DMS53 (cell line): ENCODE results near the gene OR5AU1.
A peak's percentile ranks its signal among the peaks of the same experiment; 100 is the strongest.
"Not testable (repeated sequence)": the region's sequence is repeated elsewhere in the genome, so short reads cannot be mapped to it uniquely, and the experiment has no call there.

Experiments
- DNase-seq: peaks from one replicate; lab custom pipeline; 2025; lab: John Stamatoyannopoulos, UW

The OR5AU1 gene

DNA sequence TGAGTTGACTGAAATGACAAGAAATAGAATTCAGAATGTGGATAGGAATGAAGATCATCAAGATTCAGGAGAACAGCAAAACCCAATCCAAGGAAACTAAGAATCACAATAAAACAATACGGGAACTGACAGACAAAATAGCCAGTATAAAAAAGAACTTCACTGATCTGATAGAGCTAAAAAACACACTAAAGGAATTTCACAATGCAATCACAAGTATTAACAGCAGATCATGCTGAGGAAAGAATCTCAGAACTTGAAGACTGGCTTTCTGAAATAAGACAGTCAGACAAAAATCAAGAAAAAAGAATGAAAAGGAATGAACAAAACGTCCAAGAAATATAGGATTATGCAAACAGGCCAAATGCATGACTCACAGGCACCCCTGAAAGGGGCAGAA is 15.3 kb upstream of the OR5AU1 start:
- no peak for DNase-seq

- no peak for DNase-seq
These were observed 13.7 kb upstream of the OR5AU1 start for GRCh38 chr14:21169573-21169972.

DNA sequence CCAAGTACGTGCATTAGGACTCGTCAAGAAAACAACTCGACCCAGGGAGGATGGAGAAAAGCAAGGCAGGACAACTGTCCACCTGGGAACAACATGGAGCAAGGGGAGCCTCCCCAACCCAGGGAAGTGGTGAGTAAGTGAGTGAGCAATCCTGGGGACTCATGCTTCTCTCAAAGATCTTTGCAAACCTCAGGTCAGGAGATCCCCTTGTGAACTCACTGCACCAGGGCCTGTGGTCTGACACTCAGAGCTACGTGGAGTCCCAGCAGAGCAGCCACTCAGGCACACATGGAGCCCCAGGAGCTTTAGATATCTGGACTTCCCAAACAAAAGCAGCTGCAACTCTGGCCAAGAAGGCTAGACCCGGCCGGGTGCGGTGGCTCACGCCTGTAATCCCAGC is 12.2 kb upstream of the OR5AU1 start:
- no peak for DNase-seq

- not testable (repeated sequence) for DNase-seq
These were observed 9.8 kb upstream of the OR5AU1 start for GRCh38 chr14:21165670-21166069.

GRCh38 chr14:21165002-21165605 is 9.2 kb upstream of the OR5AU1 start:
- not testable (repeated sequence) for DNase-seq

DNA sequence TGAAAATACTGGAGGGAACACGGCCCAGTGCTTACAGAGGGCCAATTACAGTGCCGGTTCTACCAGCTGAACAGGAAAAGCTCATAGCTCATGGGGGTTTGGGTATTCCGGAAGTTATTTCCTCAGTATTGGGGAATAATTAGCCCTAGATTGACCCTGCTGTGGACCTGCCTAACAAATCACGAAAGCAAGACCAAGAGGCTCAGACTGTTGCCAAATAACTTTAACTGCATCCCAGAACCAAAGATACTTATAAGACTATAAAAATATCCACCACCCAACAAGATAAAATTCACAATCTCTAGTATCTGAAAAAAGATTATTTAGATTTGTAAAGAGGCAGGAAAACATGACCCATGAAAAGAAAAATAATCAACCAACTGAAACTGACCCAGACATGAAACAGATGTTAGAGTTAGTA is 8.0 kb upstream of the OR5AU1 start:
- DNase-seq: no peak

GRCh38 chr14:21162081-21162480 is 6.2 kb upstream of the OR5AU1 start:
- no peak for DNase-seq

DNA sequence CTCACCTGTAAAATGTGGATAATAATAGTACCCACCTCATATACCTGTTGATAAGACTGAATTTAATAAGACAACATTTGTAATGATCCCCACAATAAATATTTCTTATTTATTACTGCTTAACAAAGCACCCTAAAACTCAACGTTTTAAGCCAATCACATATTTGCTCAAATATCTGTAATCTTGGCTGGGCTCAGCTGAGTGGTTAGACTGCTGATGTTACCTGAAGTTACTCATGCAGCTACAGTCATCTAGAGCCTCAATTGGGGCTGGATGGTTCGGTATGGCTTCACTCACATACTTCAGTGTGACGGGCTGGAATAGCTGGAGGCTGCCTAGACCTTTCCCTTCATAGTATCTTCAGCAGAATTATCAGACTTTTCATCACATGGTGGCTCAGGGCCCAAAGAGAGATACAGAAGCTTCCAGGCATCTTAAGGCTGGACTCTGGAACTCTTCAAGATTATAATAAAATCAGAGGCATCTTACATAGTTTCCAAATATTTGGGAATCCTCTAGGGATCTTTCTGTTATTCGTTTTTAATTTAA is 4.3 kb upstream of the OR5AU1 start:
- DNase-seq: no peak

DNA sequence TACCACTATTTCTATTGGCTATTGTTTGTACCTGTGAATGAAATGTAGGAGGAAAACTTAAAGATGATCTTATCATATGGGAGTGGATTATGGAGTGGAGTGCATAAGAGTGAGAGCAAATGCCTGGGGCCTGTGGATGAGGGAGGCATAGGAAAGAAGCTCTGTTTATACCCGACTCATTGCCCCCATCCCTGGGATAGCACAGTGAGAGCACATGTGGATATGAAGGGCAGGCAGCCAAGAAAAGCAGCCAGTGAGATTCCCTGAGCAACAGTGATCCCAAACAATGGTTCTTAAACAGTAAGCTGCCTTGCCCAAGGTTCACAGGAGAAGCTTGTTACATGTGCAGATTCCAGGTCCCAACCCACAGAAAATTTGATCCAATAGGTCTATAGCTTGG is 2.3 kb upstream of the OR5AU1 start:
- not testable (repeated sequence) for DNase-seq

GRCh38 chr14:21149641-21150367 is 6.1 kb downstream of the OR5AU1 start:
- no peak for DNase-seq

GRCh38 chr14:21145437-21145836 is 10.4 kb downstream of the OR5AU1 start:
- no peak for DNase-seq

GRCh38 chr14:21142357-21142756 is 13.5 kb downstream of the OR5AU1 start:
- DNase-seq: no peak

- DNase-seq: peak; percentile 6
These were observed 19.8 kb downstream of the OR5AU1 start for GRCh38 chr14:21136024-21136423.

- DNase-seq: no peak
These were observed 22.0 kb downstream of the OR5AU1 start for GRCh38 chr14:21133901-21134300.

- DNase-seq: no peak
These were observed 32.4 kb downstream of the OR5AU1 start for GRCh38 chr14:21123429-21123828.

DNA sequence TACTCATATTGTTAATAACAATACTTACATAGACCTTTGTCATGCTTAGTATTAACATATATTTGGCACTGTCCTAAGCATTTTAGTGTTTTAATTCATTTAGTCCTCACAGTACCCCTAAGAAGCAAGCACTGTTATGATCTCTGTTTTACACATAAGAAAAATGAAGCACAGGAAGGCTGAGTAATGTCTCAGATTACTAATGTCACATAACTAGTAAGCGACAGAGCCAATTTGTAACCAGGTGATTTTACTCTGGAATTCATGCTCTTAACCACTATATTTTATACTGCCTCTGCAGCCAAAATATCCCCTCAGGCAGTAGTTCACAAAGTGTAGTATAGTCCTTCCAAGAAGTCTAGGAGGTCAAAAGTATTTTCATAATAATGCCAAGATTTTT is 34.7 kb downstream of the OR5AU1 start:
- DNase-seq: no peak

DNA sequence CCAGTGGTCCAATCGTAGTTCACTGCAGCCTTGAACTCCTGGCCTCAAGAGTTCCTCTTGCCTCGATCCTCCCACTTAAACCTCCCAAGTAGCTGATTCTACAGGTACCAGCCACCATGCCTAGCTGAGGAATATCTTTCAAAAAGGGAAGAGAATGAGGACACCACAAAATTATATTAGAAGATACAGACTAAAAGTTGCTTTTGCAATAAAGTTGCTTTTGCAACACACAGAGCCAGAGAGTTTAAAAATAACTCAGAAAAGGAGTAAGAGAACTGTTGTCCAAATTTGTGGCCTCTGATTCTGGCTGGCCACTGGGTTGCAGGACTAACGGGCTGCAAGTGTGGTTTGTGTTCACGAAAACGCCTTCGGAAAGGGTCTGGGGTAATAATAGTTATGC is 35.2 kb downstream of the OR5AU1 start:
- DNase-seq: no peak

- DNase-seq: no peak
These were observed 36.9 kb downstream of the OR5AU1 start for GRCh38 chr14:21118933-21119332.

DNA sequence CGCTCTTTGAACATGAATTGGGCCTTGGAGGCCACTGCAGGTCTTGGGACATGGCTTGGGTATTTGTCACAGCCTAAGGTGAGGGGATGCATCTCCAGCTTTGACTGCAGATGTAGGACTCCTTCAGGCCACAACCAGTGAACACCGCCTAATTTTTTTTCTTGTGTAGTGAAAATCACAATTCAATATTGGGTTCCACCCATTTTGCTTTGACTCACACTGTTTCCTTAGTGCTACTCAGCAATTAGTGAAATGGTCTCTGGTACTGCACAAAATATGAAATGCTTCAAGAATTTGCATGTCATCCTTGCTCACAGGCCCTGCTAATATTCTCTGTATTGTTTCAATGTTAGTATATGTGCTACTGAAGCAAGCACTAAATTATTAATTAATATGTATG is 42.5 kb downstream of the OR5AU1 start:
- DNase-seq: no peak

DNA sequence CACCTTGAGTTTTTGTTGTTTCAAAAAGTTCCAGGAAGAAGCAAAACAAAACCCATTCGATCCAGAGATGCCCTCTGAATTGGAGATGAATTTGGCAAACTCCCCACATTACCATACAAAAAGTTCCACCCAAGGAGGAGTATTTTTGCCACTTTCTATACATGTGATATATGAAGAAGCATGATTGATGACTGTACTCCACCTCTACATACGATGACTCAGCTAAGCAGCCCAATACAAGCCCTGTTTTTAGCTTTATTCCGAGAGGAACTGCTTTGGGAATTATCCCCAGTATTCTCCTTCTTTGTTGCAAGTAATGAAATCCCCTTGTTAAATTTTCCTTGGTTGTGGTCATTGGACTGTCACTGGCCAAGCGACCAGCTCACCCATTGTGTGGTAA is 43.6 kb downstream of the OR5AU1 start:
- no peak for DNase-seq

- DNase-seq: no peak
These were observed 46.3 kb downstream of the OR5AU1 start for GRCh38 chr14:21109377-21110138.

GRCh38 chr14:21108791-21109190 is 47.1 kb downstream of the OR5AU1 start:
- DNase-seq: no peak

GRCh38 chr14:21107283-21107800 is 48.5 kb downstream of the OR5AU1 start:
- no peak for DNase-seq
